GM12878 (cell line): Measurements from ENCODE around the gene CTSA. TPM values are rescaled to one million over a fixed set of nuclear protein-coding genes. Genes with fewer than 3 reads are reported as not detected.

Experiments
- BCL11A ChIP-seq: IDR thresholded peaks from 2 replicates; pipeline ENCODE4 v1.6.1; 2011; ENCODE audit warnings: low read depth, low read length
- BHLHE40 ChIP-seq, 2 experiments: fragments of 450-650 bp in 1 of 2; IDR thresholded peaks; 2 replicates each; pipeline ENCODE4 v1.6.1; 2011 to 2017; ENCODE audit warnings: low read depth in 2 of 2, borderline replicate concordance in 1 of 2, improper control_type of control experiment in 1 of 2, low read length in 1 of 2, mild to moderate bottlenecking in 1 of 2
- CBX3 ChIP-seq: fragments of 200-600 bp; sonication (generic); IDR thresholded peaks from 2 replicates; pipeline ENCODE4 v1.6.1; 2016; ENCODE audit warnings: low read depth, borderline replicate concordance
- EGR1 ChIP-seq, 2 experiments: IDR thresholded peaks; 1 replicate in 1 of 2; 2 replicates in 1 of 2; pipeline ENCODE4 v1.6.1; 2011 to 2012; ENCODE audit warnings: low read depth in 2 of 2, low read length in 2 of 2, borderline replicate concordance in 1 of 2, mild to moderate bottlenecking in 1 of 2, moderate library complexity in 1 of 2
- MEF2A ChIP-seq: IDR thresholded peaks from 2 replicates; pipeline ENCODE4 v1.6.1; 2011; ENCODE audit warnings: low read depth, mild to moderate bottlenecking, low read length, moderate library complexity; ENCODE audit not compliant: insufficient read depth
- NR2F1 ChIP-seq: fragments of 450-650 bp; conservative IDR thresholded peaks from 2 replicates; pipeline ENCODE4 v1.6.1; 2017; ENCODE audit warnings: mild to moderate bottlenecking
- PAX8 ChIP-seq: fragments of 450-650 bp; IDR thresholded peaks from 2 replicates; pipeline ENCODE4 v1.6.1; 2017; ENCODE audit warnings: mild to moderate bottlenecking, moderate library complexity
- POU2F2 ChIP-seq: IDR thresholded peaks from 3 replicates; pipeline ENCODE4 v1.6.1; 2011; ENCODE audit warnings: low read depth, mild to moderate bottlenecking, low read length, borderline replicate concordance
- RAD51 ChIP-seq: fragments of 450-650 bp; IDR thresholded peaks from 2 replicates; pipeline ENCODE4 v1.6.1; 2016; ENCODE audit warnings: moderate library complexity, mild to moderate bottlenecking, inconsistent platforms
- SMC3 ChIP-seq: IDR thresholded peaks from 2 replicates; pipeline ENCODE4 v1.6.1; 2011; ENCODE audit warnings: low read length, improper control_type of control experiment, borderline replicate concordance
- TAF1 ChIP-seq: IDR thresholded peaks from 2 replicates; pipeline ENCODE4 v1.6.1; 2011; ENCODE audit warnings: mild to moderate bottlenecking, low read depth, low read length, borderline replicate concordance
- TCF12 ChIP-seq: IDR thresholded peaks from 2 replicates; pipeline ENCODE4 v1.6.1; 2011; ENCODE audit warnings: low read depth, mild to moderate bottlenecking, low read length
- ZNF207 ChIP-seq: fragments of 450-650 bp; IDR thresholded peaks from 2 replicates; pipeline ENCODE4 v1.6.1; 2014; ENCODE audit warnings: antibody characterized with exemption, mild to moderate bottlenecking, borderline replicate concordance
- polyA plus RNA-seq, 11 experiments: library from polyadenylated mRNA; depleted of rRNA in 4 of 11; unstranded in 6 of 11; stranded (reverse) in 5 of 11; fragments of >200 nt; fragmentation: Nextera tagmentation in 4 of 11; fragmentation: Illumina TruSeq in 1 of 11; extraction: Ambion mirVana in 4 of 11; extraction: Trizol in 1 of 11; gene quantifications; 1 replicate in 1 of 11; 2 replicates in 10 of 11; pipeline versions ENCODE4 v1.2.1 to v1.2.3, GENCODE V29; 2011 to 2016; ENCODE audit warnings: inconsistent platforms in 2 of 11, missing spikeins in 2 of 11, low read depth in 1 of 11
- total RNA-seq, 4 experiments: library from RNA; depleted of rRNA in 3 of 4; stranded (reverse); fragments of >200 nt in 3 of 4; fragmentation: Illumina TruSeq in 1 of 4; extraction: Trizol in 1 of 4; gene quantifications; 2 replicates each; pipeline versions ENCODE4 v1.2.1 to v1.2.3, GENCODE V29; 2013 to 2021
- TF ChIP-seq, protein P1 (sequence below): IDR thresholded peaks from 2 replicates; pipeline ENCODE4 v1.6.1; 2011; ENCODE audit warnings: low read depth, low read length, improper control_type of control experiment, borderline replicate concordance
- TF ChIP-seq, protein P2 (sequence below): fragments of 450-650 bp; IDR thresholded peaks from 2 replicates; pipeline ENCODE4 v1.6.1; 2018; ENCODE audit warnings: borderline replicate concordance, mild to moderate bottlenecking; ENCODE audit not compliant: partially characterized antibody
- TF ChIP-seq, protein P3 (sequence below): fragments of 450-650 bp; IDR thresholded peaks from 2 replicates; pipeline ENCODE4 v1.6.1; 2017; ENCODE audit warnings: borderline replicate concordance
- TF ChIP-seq, protein P4 (sequence below): fragments of 450-650 bp; IDR thresholded peaks from 2 replicates; pipeline ENCODE4 v1.6.1; 2016; ENCODE audit warnings: mild to moderate bottlenecking
- TF ChIP-seq, protein P5 (sequence below), 3 experiments: IDR thresholded peaks in 2 of 3; conservative IDR thresholded peaks in 1 of 3; 2 replicates each; pipeline ENCODE4 v1.5.1; 2011; ENCODE audit warnings: low read depth in 3 of 3, low read length in 3 of 3, mild to moderate bottlenecking in 3 of 3, control low read depth in 2 of 3, moderate library complexity in 2 of 3, inconsistent platforms in 1 of 3, mixed read lengths in 1 of 3; ENCODE audit not compliant: control insufficient read depth in 2 of 3, insufficient read depth in 1 of 3; ENCODE audit errors: extremely low read depth in 1 of 3

CTSA gene
- total and polyA plus RNA-seq, 10 of the 15 experiments (the other 5 are each of a cell fraction or from before 2014, with no cell fraction given) = 7.1 to 67.0 (median 36.2) TPM

DNA sequence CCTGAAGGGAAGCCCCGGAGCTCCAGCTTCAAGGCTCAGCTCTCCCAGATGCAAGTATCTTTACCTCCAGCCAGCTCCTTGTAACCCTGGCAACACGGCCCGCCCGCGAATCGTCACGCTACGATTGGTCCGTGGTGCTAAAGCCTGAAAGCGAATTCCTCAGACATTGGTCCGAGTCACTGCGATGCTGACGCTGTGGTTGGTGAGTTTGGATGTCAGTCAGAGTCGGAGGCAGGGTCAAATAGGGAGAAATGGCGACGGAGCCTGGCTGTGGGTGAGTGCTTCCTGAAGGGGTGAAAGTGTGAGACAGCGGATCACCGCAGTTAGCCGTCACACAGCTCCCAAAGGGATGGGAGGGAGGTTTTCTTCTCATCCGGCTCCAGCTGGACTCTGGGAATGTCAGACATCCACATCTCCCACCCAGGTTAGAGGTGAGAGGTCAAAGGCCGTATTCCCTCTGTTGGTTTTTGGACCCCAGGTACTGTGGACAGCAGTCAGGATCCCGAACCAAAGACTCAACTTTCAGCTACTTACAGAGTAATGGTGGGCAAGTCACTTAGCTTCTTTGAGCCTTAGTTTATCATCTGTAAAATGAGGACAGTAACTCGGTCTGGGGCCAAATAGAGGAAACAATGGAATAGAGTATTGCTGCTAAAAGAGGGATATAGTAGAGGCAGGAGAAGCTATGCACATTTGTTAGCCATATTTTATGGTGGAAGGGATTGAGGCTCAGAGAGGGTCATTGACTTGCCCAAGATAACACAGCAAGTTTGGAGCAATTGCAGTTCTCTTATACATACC, 9.9 kb upstream of the CTSA start, which contains the start of gene ZSWIM1 (continued):
- TF ChIP-seq, protein P1, sequence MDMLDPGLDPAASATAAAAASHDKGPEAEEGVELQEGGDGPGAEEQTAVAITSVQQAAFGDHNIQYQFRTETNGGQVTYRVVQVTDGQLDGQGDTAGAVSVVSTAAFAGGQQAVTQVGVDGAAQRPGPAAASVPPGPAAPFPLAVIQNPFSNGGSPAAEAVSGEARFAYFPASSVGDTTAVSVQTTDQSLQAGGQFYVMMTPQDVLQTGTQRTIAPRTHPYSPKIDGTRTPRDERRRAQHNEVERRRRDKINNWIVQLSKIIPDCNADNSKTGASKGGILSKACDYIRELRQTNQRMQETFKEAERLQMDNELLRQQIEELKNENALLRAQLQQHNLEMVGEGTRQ = no peak
- TF ChIP-seq, protein P2, sequence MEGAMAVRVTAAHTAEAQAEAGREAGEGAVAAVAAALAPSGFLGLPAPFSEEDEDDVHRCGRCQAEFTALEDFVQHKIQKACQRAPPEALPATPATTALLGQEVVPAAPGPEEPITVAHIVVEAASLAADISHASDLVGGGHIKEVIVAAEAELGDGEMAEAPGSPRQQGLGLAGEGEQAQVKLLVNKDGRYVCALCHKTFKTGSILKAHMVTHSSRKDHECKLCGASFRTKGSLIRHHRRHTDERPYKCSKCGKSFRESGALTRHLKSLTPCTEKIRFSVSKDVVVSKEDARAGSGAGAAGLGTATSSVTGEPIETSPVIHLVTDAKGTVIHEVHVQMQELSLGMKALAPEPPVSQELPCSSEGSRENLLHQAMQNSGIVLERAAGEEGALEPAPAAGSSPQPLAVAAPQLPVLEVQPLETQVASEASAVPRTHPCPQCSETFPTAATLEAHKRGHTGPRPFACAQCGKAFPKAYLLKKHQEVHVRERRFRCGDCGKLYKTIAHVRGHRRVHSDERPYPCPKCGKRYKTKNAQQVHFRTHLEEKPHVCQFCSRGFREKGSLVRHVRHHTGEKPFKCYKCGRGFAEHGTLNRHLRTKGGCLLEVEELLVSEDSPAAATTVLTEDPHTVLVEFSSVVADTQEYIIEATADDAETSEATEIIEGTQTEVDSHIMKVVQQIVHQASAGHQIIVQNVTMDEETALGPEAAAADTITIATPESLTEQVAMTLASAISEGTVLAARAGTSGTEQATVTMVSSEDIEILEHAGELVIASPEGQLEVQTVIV = no peak
- TF ChIP-seq POU2F2 (peak; percentile 46; the same call in 1 of the 3 replicates), CBX3 (no peak), BHLHE40 (IDR thresholded peaks at IDR 0.05; ENCODE audit: borderline replicate concordance in 1 of 2, low read depth in 2 of 2, low read length in 1 of 2) (no peak), NR2F1 (peak; percentile 98), EGR1 (IDR thresholded peaks at IDR 0.05; ENCODE audit: borderline replicate concordance in 1 of 2, low read depth in 2 of 2, low read length in 2 of 2) (no peak), TAF1 (peak; percentile 98), ZNF207 (peak; percentile 84; the same call in 1 of the 2 replicates), MEF2A (no peak), BCL11A (no peak), SMC3 (no peak), TCF12 (no peak), PAX8 (peak; percentile 37; the same call in 1 of the 2 replicates), RAD51 (no peak)
- TF ChIP-seq, protein P3, sequence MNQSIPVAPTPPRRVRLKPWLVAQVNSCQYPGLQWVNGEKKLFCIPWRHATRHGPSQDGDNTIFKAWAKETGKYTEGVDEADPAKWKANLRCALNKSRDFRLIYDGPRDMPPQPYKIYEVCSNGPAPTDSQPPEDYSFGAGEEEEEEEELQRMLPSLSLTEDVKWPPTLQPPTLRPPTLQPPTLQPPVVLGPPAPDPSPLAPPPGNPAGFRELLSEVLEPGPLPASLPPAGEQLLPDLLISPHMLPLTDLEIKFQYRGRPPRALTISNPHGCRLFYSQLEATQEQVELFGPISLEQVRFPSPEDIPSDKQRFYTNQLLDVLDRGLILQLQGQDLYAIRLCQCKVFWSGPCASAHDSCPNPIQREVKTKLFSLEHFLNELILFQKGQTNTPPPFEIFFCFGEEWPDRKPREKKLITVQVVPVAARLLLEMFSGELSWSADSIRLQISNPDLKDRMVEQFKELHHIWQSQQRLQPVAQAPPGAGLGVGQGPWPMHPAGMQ = no peak
- TF ChIP-seq, protein P4, sequence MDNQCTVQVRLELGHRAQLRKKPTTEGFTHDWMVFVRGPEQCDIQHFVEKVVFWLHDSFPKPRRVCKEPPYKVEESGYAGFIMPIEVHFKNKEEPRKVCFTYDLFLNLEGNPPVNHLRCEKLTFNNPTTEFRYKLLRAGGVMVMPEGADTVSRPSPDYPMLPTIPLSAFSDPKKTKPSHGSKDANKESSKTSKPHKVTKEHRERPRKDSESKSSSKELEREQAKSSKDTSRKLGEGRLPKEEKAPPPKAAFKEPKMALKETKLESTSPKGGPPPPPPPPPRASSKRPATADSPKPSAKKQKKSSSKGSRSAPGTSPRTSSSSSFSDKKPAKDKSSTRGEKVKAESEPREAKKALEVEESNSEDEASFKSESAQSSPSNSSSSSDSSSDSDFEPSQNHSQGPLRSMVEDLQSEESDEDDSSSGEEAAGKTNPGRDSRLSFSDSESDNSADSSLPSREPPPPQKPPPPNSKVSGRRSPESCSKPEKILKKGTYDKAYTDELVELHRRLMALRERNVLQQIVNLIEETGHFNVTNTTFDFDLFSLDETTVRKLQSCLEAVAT = no peak; the same call in 1 of the 2 replicates
- TF ChIP-seq, protein P5, sequence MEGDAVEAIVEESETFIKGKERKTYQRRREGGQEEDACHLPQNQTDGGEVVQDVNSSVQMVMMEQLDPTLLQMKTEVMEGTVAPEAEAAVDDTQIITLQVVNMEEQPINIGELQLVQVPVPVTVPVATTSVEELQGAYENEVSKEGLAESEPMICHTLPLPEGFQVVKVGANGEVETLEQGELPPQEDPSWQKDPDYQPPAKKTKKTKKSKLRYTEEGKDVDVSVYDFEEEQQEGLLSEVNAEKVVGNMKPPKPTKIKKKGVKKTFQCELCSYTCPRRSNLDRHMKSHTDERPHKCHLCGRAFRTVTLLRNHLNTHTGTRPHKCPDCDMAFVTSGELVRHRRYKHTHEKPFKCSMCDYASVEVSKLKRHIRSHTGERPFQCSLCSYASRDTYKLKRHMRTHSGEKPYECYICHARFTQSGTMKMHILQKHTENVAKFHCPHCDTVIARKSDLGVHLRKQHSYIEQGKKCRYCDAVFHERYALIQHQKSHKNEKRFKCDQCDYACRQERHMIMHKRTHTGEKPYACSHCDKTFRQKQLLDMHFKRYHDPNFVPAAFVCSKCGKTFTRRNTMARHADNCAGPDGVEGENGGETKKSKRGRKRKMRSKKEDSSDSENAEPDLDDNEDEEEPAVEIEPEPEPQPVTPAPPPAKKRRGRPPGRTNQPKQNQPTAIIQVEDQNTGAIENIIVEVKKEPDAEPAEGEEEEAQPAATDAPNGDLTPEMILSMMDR (IDR thresholded peaks at IDR 0.05 in 2 of 3, conservative IDR thresholded peaks at IDR 0.05 in 1 of 3; ENCODE audit: control insufficient read depth in 2 of 3, extremely low read depth in 1 of 3, insufficient read depth in 1 of 3, low read depth in 3 of 3, low read length in 3 of 3) = no peak
